ENCODE data around the gene HSPA6.
"Not testable (repeated sequence)": the region's sequence is repeated elsewhere in the genome, so short reads cannot be mapped to it uniquely, and the experiment has no call there.

GRCh38 chr1:161554340-161554739, 30.0 kb downstream of the HSPA6 start:
- not testable (repeated sequence) for TF ChIP-seq POLR2A, CTCF (IDR thresholded peaks at IDR 0.05)
